Trophoblast cell (in vitro differentiated cells and primary cell): ENCODE data around the gene TRIP12.
"Not testable (repeated sequence)": the region's sequence is repeated elsewhere in the genome, so short reads cannot be mapped to it uniquely, and the experiment has no call there.

Experiments used
- DNase-seq, 2 donors: peaks; one replicate each; pipeline ENCODE4 v3.0.0-alpha.2; 2016
- H2AFZ ChIP-seq: 2 replicates; pipeline ENCODE4 v1.6.1; 2013; ENCODE audit warnings: low read length, moderate library complexity, mild to moderate bottlenecking; ENCODE audit not compliant: insufficient read depth, poor library complexity
- H2AK5ac ChIP-seq: 2 replicates; pipeline ENCODE4 v1.6.1; 2013; ENCODE audit warnings: mild to moderate bottlenecking, low read length
- H2BK120ac ChIP-seq: 2 replicates; pipeline ENCODE4 v1.6.1; 2013; ENCODE audit warnings: low read length, mild to moderate bottlenecking, moderate library complexity; ENCODE audit not compliant: insufficient read depth, poor library complexity
- H2BK12ac ChIP-seq: 2 replicates; pipeline ENCODE4 v1.6.1; 2013; ENCODE audit warnings: mild to moderate bottlenecking, low read length, moderate library complexity
- H2BK5ac ChIP-seq: 2 replicates; pipeline ENCODE4 v1.6.1; 2013; ENCODE audit warnings: low read length, low read depth, moderate library complexity, mild to moderate bottlenecking; ENCODE audit not compliant: poor library complexity
- H3K14ac ChIP-seq: 2 replicates; pipeline ENCODE4 v1.6.1; 2013; ENCODE audit warnings: mild to moderate bottlenecking, low read length
- H3K18ac ChIP-seq: 2 replicates; pipeline ENCODE4 v1.6.1; 2013; ENCODE audit warnings: mild to moderate bottlenecking, low read length
- H3K23ac ChIP-seq: 2 replicates; pipeline ENCODE4 v1.6.1; 2013; ENCODE audit warnings: low read length
- H3K27ac ChIP-seq: 2 replicates; pipeline ENCODE4 v1.5.1; 2013; ENCODE audit warnings: low read depth, mild to moderate bottlenecking, inconsistent platforms, low read length, moderate library complexity
- H3K27me3 ChIP-seq: 2 replicates; pipeline ENCODE4 v1.6.1; 2013; ENCODE audit warnings: inconsistent platforms, mild to moderate bottlenecking, low read length, moderate library complexity; ENCODE audit not compliant: insufficient read depth
- H3K36me3 ChIP-seq, 2 experiments: 1 replicate in 1 of 2; 2 replicates in 1 of 2; pipeline ENCODE4 v1.6.1; 2013; ENCODE audit warnings: low read length in 2 of 2, mild to moderate bottlenecking in 2 of 2, moderate library complexity in 1 of 2; ENCODE audit not compliant: insufficient read depth in 2 of 2, control insufficient read depth in 1 of 2
- H3K4ac ChIP-seq: 2 replicates; pipeline ENCODE4 v1.6.1; 2013; ENCODE audit warnings: low read depth, mild to moderate bottlenecking, low read length, moderate library complexity
- H3K4me1 ChIP-seq, 2 experiments: 1 replicate in 1 of 2; 2 replicates in 1 of 2; pipeline ENCODE4 v1.6.1; 2013; ENCODE audit warnings: low read length in 2 of 2, mild to moderate bottlenecking in 2 of 2, moderate library complexity in 1 of 2; ENCODE audit not compliant: insufficient read depth in 2 of 2, control insufficient read depth in 1 of 2
- H3K4me2 ChIP-seq: 2 replicates; pipeline ENCODE4 v1.6.1; 2013; ENCODE audit warnings: inconsistent platforms, mild to moderate bottlenecking, low read length, moderate library complexity
- H3K4me3 ChIP-seq: 2 replicates; pipeline ENCODE4 v1.5.1; 2013; ENCODE audit warnings: mild to moderate bottlenecking, low read depth, low read length, inconsistent platforms
- H3K79me1 ChIP-seq: one replicate; pipeline ENCODE4 v1.6.1; 2013; ENCODE audit warnings: low read length
- H3K79me2 ChIP-seq: 2 replicates; pipeline ENCODE4 v1.6.1; 2013; ENCODE audit warnings: low read length, mild to moderate bottlenecking; ENCODE audit not compliant: control insufficient read depth, insufficient read depth, poor library complexity
- H3K9ac ChIP-seq: 2 replicates; pipeline ENCODE4 v1.6.1; 2013; ENCODE audit warnings: mild to moderate bottlenecking, low read length
- H3K9me3 ChIP-seq: 2 replicates; pipeline ENCODE4 v1.6.1; 2013; ENCODE audit warnings: low read depth, mild to moderate bottlenecking, control low read depth, inconsistent platforms, low read length; ENCODE audit not compliant: insufficient read depth
- H4K12ac ChIP-seq: 2 replicates; pipeline ENCODE4 v1.6.1; 2013; ENCODE audit warnings: low read depth, mild to moderate bottlenecking, low read length, moderate library complexity
- H4K8ac ChIP-seq: 2 replicates; pipeline ENCODE4 v1.6.1; 2013; ENCODE audit warnings: low read depth, mild to moderate bottlenecking, low read length, moderate library complexity
- H4K91ac ChIP-seq: one replicate; pipeline ENCODE4 v1.6.1; 2013; ENCODE audit warnings: low read depth, mild to moderate bottlenecking, low read length, moderate library complexity
- WGBS: extraction: QIAGEN DNeasy Blood & Tissue Kit; methylation state at CpG from one replicate; pipeline ENCODE4 v1.1.7; 2013; ENCODE audit warnings: missing lambda C conversion rate; ENCODE audit not compliant: insufficient read length, insufficient coverage; ENCODE audit errors: extremely low coverage; 5-methylcytosine and 5-hydroxymethylcytosine counted together

Gene TRIP12

GRCh38 chr2:229728370-229728769, 193.4 kb downstream of the TRIP12 start:
- Histone ChIP-seq H3K4me3 (no peak overlapping the region), H3K79me1 (no peaks in the 10 kb centered on the region), H4K8ac (no peak overlapping the region), H2BK120ac (no peak overlapping the region), H3K4me1 (peaks cover 2% of the 10 kb centered on the region in 2 experiments), H2AK5ac (no peak overlapping the region), H3K9ac (no peak overlapping the region), H2BK12ac (no peak overlapping the region), H2AFZ (no peak overlapping the region), H3K18ac (no peak overlapping the region), H3K4me2 (no peak overlapping the region), H3K9me3 (no peaks in the 10 kb centered on the region), H4K12ac (no peak overlapping the region), H3K27me3 (no peaks in the 10 kb centered on the region), H2BK5ac (no peak overlapping the region), H3K4ac (no peak overlapping the region), H3K27ac (no peak overlapping the region), H4K91ac (no peak overlapping the region), H3K36me3 (no peaks in the 10 kb centered on the region), H3K14ac (no peak overlapping the region), H3K23ac (no peak overlapping the region), H3K79me2 (no peaks in the 10 kb centered on the region)
- DNase-seq = no peak

- Histone ChIP-seq H2AK5ac (no peak overlapping the region), H3K36me3 (no peaks in the 10 kb centered on the region), H3K27me3 (no peaks in the 10 kb centered on the region), H2BK120ac (no peak overlapping the region), H3K27ac (no peak overlapping the region), H4K12ac (no peak overlapping the region), H3K4me2 (no peak overlapping the region), H3K4me3 (no peak overlapping the region), H3K9ac (no peak overlapping the region), H3K14ac (no peak overlapping the region), H3K4me1 (no peaks in the 10 kb centered on the region), H3K18ac (no peak overlapping the region), H2BK12ac (no peak overlapping the region), H2BK5ac (no peak overlapping the region), H3K79me2 (no peaks in the 10 kb centered on the region), H3K79me1 (no peaks in the 10 kb centered on the region), H3K9me3 (no peaks in the 10 kb centered on the region), H2AFZ (no peak overlapping the region), H4K8ac (no peak overlapping the region), H4K91ac (no peak overlapping the region), H3K4ac (no peak overlapping the region), H3K23ac (no peak overlapping the region)
- no peak for DNase-seq
- no CpG with 5 or more reads among the region's 2 CpGs for WGBS
These were observed 195.2 kb downstream of the TRIP12 start for GRCh38 chr2:229726643-229727042.

- Histone ChIP-seq H3K27me3 (no peaks in the 10 kb centered on the region), H3K79me1 (no peaks in the 10 kb centered on the region), H4K12ac (no peak overlapping the region), H2AFZ (no peak overlapping the region), H3K4me3 (no peak overlapping the region), H4K8ac (no peak overlapping the region), H2BK120ac (no peak overlapping the region), H3K4ac (no peak overlapping the region), H3K9me3 (no peaks in the 10 kb centered on the region), H3K79me2 (no peaks in the 10 kb centered on the region), H3K18ac (no peak overlapping the region), H3K36me3 (no peaks in the 10 kb centered on the region), H2BK12ac (no peak overlapping the region), H3K27ac (no peak overlapping the region), H4K91ac (no peak overlapping the region), H3K9ac (no peak overlapping the region), H3K14ac (no peak overlapping the region), H3K4me1 (no peaks in the 10 kb centered on the region), H2AK5ac (no peak overlapping the region), H3K4me2 (no peak overlapping the region), H2BK5ac (no peak overlapping the region), H3K23ac (no peak overlapping the region)
- DNase-seq = no peak
- no CpG with 5 or more reads among the region's 7 CpGs for WGBS
These were observed 195.9 kb downstream of the TRIP12 start for GRCh38 chr2:229725716-229726574.

- not testable (repeated sequence) for DNase-seq, H2AFZ ChIP-seq, H3K9me3 ChIP-seq, H4K8ac ChIP-seq, H3K18ac ChIP-seq, H3K27me3 ChIP-seq, H4K91ac ChIP-seq, H3K79me1 ChIP-seq, H2AK5ac ChIP-seq, H3K27ac ChIP-seq, H3K4ac ChIP-seq, H3K79me2 ChIP-seq, H3K14ac ChIP-seq, H2BK12ac ChIP-seq, H3K4me1 ChIP-seq, H2BK120ac ChIP-seq, H3K4me3 ChIP-seq, H3K4me2 ChIP-seq, H4K12ac ChIP-seq, H3K36me3 ChIP-seq, H3K23ac ChIP-seq, H2BK5ac ChIP-seq, H3K9ac ChIP-seq
- WGBS = no CpG with 5 or more reads among the region's 3 CpGs
These were observed 198.6 kb downstream of the TRIP12 start for GRCh38 chr2:229723192-229723591.
